SU-DHL-6 (cell line): Measurements from ENCODE around the gene CACNA1C.

ENCODE experiments used
- CTCF ChIP-seq: fragments of 200-600 bp; sonication (generic); IDR thresholded peaks from one replicate; pipeline ENCODE4 v1.5.1; 2017; ENCODE audit warnings: antibody characterized with exemption, mild to moderate bottlenecking, low read length, moderate library complexity; ENCODE audit not compliant: insufficient read depth, poor library complexity, severe bottlenecking
- EZH2phosphoT487 ChIP-seq: fragments of 200-600 bp; sonication (generic), shearing (Covaris generic); conservative IDR thresholded peaks from 2 replicates; pipeline ENCODE4 v1.6.1; 2018; ENCODE audit warnings: mild to moderate bottlenecking, antibody characterized with exemption, low read length, moderate library complexity, mixed read lengths

- TF ChIP-seq CTCF (no peak), EZH2phosphoT487 (no peak)
Measured at GRCh38 chr12:2214411-2214810, 161.6 kb downstream of the CACNA1C start.
